ENCODE results near the gene PRSS2. TPM values are rescaled to one million over a fixed set of nuclear protein-coding genes. Genes with fewer than 3 reads are reported as not detected.
"Not testable (repeated sequence)": the region's sequence is repeated elsewhere in the genome, so short reads cannot be mapped to it uniquely, and the experiment has no call there.

PRSS2 gene
- total RNA-seq, 2 donors from 2014 or later, result 4.8 to 9.9 TPM

DNA sequence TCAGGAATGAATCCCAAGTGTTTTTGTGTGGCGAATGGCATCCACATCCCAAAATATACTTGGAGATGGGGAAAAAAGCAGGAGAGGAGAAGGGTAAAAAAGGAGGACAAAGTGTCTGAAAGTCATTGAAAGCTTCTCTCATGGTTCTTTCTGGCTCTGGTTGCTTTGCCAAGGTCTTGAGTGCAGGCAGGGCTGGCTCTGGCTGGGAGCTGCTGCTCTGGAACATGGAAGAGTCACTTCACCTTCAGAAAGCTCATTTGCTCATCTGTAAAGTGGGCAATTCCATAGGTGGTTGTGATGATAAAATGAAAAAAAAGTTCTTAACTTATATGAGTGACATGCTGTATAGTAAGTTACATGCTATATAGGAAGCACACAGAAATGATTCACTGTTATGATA is 2.9 kb upstream of the PRSS2 start:
- Mint-ChIP-seq H3K27me3 (ENCODE audit: insufficient read depth) (peaks cover 53% of the 10 kb centered on the region), H3K9me3 (no peaks in the 10 kb centered on the region)
- WGBS, 2 experiments (ENCODE audit: insufficient coverage in 1 of 2, insufficient read length in 1 of 2), result 71 to 84% methylated on average over 1 of the region's 1 CpG

DNA sequence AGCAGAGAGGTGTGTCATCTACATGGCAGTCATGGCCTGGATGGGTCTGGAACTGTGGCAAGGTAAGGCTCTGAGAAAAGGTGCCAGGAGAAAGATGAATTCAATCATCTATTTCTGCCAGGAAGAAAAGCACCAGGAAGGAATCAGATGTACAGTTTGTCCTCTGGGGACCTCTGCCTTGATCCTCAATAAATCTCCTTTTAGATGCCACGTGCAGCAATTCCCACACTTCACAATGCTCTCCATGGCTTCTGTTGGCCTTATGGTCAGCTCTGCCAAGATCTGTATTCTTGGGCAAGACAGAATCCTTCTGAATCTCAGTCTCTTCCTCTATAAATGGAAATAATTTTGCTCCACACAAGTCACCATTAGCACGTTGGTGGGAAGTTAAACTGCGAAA is 1.9 kb upstream of the PRSS2 start:
- WGBS, 2 experiments (ENCODE audit: insufficient coverage in 1 of 2, insufficient read length in 1 of 2), result 94 to 100% methylated on average over 1 to 3 of the region's 3 CpGs

More for the DNA sequence above, 2.9 kb upstream of the PRSS2 start:
- peaks cover 29% of the 10 kb centered on the region for H3K27me3 ChIP-seq (ENCODE audit: control insufficient read depth, insufficient read depth, low read length, poor library complexity, severe bottlenecking)
- no peak overlapping the region for H3K9ac ChIP-seq (ENCODE audit: extremely low read depth, low read length, poor library complexity, severe bottlenecking)
- Mint-ChIP-seq H3K36me3 (ENCODE audit: low read depth) (no peaks in the 10 kb centered on the region), H3K27ac (no peak overlapping the region), H3K4me1 (peaks cover 15% of the 10 kb centered on the region), H3K4me3 (no peak overlapping the region)
- H3K9me3 ChIP-seq (ENCODE audit: control insufficient read depth, low read length), result no peaks in the 10 kb centered on the region
- H3K4me1 ChIP-seq (ENCODE audit: control insufficient read depth, insufficient read depth, low read length), result peaks cover 11% of the 10 kb centered on the region
- TF ChIP-seq, protein P1, sequence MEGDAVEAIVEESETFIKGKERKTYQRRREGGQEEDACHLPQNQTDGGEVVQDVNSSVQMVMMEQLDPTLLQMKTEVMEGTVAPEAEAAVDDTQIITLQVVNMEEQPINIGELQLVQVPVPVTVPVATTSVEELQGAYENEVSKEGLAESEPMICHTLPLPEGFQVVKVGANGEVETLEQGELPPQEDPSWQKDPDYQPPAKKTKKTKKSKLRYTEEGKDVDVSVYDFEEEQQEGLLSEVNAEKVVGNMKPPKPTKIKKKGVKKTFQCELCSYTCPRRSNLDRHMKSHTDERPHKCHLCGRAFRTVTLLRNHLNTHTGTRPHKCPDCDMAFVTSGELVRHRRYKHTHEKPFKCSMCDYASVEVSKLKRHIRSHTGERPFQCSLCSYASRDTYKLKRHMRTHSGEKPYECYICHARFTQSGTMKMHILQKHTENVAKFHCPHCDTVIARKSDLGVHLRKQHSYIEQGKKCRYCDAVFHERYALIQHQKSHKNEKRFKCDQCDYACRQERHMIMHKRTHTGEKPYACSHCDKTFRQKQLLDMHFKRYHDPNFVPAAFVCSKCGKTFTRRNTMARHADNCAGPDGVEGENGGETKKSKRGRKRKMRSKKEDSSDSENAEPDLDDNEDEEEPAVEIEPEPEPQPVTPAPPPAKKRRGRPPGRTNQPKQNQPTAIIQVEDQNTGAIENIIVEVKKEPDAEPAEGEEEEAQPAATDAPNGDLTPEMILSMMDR (conservative IDR thresholded peaks at IDR 0.05), result no peak
- DNase-seq, result no peak
- H3K4me3 ChIP-seq (ENCODE audit: low read length), result no peak overlapping the region
- no peak overlapping the region for H3K27ac ChIP-seq (ENCODE audit: low read depth, low read length)
- H3K36me3 ChIP-seq (ENCODE audit: control insufficient read depth, insufficient read depth, low read length), result no peaks in the 10 kb centered on the region

DNA sequence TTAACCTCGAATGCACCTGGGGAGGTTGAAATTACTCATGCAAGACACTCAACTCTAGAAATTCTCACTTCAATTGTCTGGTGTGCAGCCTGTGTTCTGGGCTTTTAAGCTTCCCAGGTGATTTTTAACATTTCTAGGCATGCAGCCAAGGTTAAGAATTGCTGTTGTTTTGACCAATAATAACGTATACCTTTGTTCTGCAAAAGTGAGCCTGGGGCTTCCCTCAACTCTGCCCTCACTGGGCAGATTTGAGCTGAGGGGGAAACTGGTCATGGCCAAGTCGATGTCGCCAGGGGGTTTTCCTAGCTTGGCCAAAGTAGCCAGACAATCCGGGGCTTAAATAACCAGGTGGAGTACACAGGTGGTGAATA is 568 bp downstream of the PRSS2 start:
- H3K4me1 ChIP-seq (ENCODE audit: control insufficient read depth, insufficient read depth, low read length), result peaks cover 11% of the 10 kb centered on the region
- no peaks in the 10 kb centered on the region for H3K9me3 Mint-ChIP-seq
- no peaks in the 10 kb centered on the region for H3K36me3 Mint-ChIP-seq (ENCODE audit: low read depth)
- H3K27ac Mint-ChIP-seq, result no peak overlapping the region
- no peak for DNase-seq
- peaks cover 32% of the 10 kb centered on the region for H3K27me3 ChIP-seq (ENCODE audit: control insufficient read depth, insufficient read depth, low read length, poor library complexity, severe bottlenecking)
- no peak overlapping the region for H3K9ac ChIP-seq (ENCODE audit: extremely low read depth, low read length, poor library complexity, severe bottlenecking)
- no peak overlapping the region for H3K4me3 Mint-ChIP-seq
- 71 to 92% methylated on average over 1 to 5 of the region's 5 CpGs for WGBS, 2 experiments (ENCODE audit: insufficient coverage in 1 of 2, insufficient read length in 1 of 2)
- no peaks in the 10 kb centered on the region for H3K9me3 ChIP-seq (ENCODE audit: control insufficient read depth, low read length)
- no peak overlapping the region for H3K27ac ChIP-seq (ENCODE audit: low read depth, low read length)
- H3K4me3 ChIP-seq (ENCODE audit: low read length), result peak overlapping the region; percentile 43
- H3K27me3 Mint-ChIP-seq (ENCODE audit: insufficient read depth), result peaks cover 71% of the 10 kb centered on the region
- peaks cover 15% of the 10 kb centered on the region for H3K4me1 Mint-ChIP-seq
- TF ChIP-seq, protein P1 (conservative IDR thresholded peaks at IDR 0.05), result no peak
- no peaks in the 10 kb centered on the region for H3K36me3 ChIP-seq (ENCODE audit: control insufficient read depth, insufficient read depth, low read length)

More for the DNA sequence above, 1.9 kb upstream of the PRSS2 start:
- not testable (repeated sequence) for H3K36me3 ChIP-seq (ENCODE audit: control insufficient read depth, insufficient read depth, low read length); H3K9ac ChIP-seq (ENCODE audit: extremely low read depth, low read length, poor library complexity, severe bottlenecking); H3K9me3 ChIP-seq (ENCODE audit: control insufficient read depth, low read length); H3K9me3 Mint-ChIP-seq; H3K27ac Mint-ChIP-seq; H3K4me3 ChIP-seq (ENCODE audit: low read length); DNase-seq; H3K36me3 Mint-ChIP-seq (ENCODE audit: low read depth); H3K4me3 Mint-ChIP-seq; H3K27ac ChIP-seq (ENCODE audit: low read depth, low read length)
- Mint-ChIP-seq H3K27me3 (ENCODE audit: insufficient read depth) (peaks cover 60% of the 10 kb centered on the region), H3K4me1 (peaks cover 15% of the 10 kb centered on the region)
- Histone ChIP-seq H3K4me1 (ENCODE audit: control insufficient read depth, insufficient read depth, low read length) (peaks cover 11% of the 10 kb centered on the region), H3K27me3 (ENCODE audit: control insufficient read depth, insufficient read depth, low read length, poor library complexity, severe bottlenecking) (peaks cover 32% of the 10 kb centered on the region)

DNA sequence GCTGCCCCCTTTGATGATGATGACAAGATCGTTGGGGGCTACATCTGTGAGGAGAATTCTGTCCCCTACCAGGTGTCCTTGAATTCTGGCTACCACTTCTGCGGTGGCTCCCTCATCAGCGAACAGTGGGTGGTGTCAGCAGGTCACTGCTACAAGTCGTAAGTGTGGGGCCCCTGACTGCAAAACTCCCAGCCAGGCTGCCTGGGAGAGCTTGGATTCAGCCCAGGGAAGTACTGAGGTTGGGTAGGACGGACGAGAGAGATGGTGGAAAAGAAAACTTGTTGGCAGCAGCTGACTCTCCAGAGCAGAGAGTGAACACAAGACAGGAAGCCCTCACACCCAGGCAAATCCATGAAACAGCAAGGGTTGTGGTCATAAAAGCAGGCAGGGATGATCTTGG is 1.3 kb downstream of the PRSS2 start:
- H3K9me3 Mint-ChIP-seq, result no peaks in the 10 kb centered on the region
- Histone ChIP-seq H3K27ac (ENCODE audit: low read depth, low read length) (no peak overlapping the region), H3K27me3 (ENCODE audit: control insufficient read depth, insufficient read depth, low read length, poor library complexity, severe bottlenecking) (peaks cover 29% of the 10 kb centered on the region), H3K4me3 (ENCODE audit: low read length) (no peak overlapping the region), H3K4me1 (ENCODE audit: control insufficient read depth, insufficient read depth, low read length) (peaks cover 11% of the 10 kb centered on the region), H3K9me3 (ENCODE audit: control insufficient read depth, low read length) (no peaks in the 10 kb centered on the region), H3K36me3 (ENCODE audit: control insufficient read depth, insufficient read depth, low read length) (no peaks in the 10 kb centered on the region), H3K9ac (ENCODE audit: extremely low read depth, low read length, poor library complexity, severe bottlenecking) (no peak overlapping the region)
- no peak overlapping the region for H3K4me3 Mint-ChIP-seq
- no peak for DNase-seq
- WGBS, 2 experiments (ENCODE audit: insufficient coverage in 1 of 2, insufficient read length in 1 of 2), result 79 to 82% methylated on average over 2 to 6 of the region's 6 CpGs
- H3K4me1 Mint-ChIP-seq, result peaks cover 15% of the 10 kb centered on the region
- H3K36me3 Mint-ChIP-seq (ENCODE audit: low read depth), result no peaks in the 10 kb centered on the region
- TF ChIP-seq, protein P1 (conservative IDR thresholded peaks at IDR 0.05), result no peak
- H3K27ac Mint-ChIP-seq, result no peak overlapping the region
- H3K27me3 Mint-ChIP-seq (ENCODE audit: insufficient read depth), result peaks cover 73% of the 10 kb centered on the region
